Spleen (tissue), 7 donors: ENCODE results near the gene CLEC18B.

Experiments used
- CTCF ChIP-seq, 11 experiments: fragments of 200-600 bp in 7 of 11; fragments of 450-650 bp in 4 of 11; sonication (generic) in 4 of 11; IDR thresholded peaks in 8 of 11; conservative IDR thresholded peaks in 3 of 11; 1 replicate in 7 of 11; 2 replicates in 4 of 11; pipeline versions ENCODE4 v1.4.0 to v1.8.0; 2016 to 2021; ENCODE audit warnings: antibody characterized with exemption in 11 of 11, inconsistent platforms in 4 of 11, mild to moderate bottlenecking in 1 of 11
- POLR2A ChIP-seq, 3 donors: fragments of 450-650 bp; IDR thresholded peaks; one replicate each; pipeline ENCODE4 v1.5.1; 2017; ENCODE audit warnings: antibody characterized with exemption in 3 of 3, mild to moderate bottlenecking in 1 of 3
- POLR2AphosphoS5 ChIP-seq, 3 donors: sonication (generic); formaldehyde crosslinking; IDR thresholded peaks; one replicate each; pipeline ENCODE4 v1.5.1; 2017; ENCODE audit warnings: antibody characterized with exemption in 3 of 3
- donor health status: DM: no; HTN: no; CAD: no; lungs with moderate emphysema.
- donor health status: DM: no; HTN: no; CAD: no.
- donor health status: DM: no; HTN: no; CAD: no.

DNA sequence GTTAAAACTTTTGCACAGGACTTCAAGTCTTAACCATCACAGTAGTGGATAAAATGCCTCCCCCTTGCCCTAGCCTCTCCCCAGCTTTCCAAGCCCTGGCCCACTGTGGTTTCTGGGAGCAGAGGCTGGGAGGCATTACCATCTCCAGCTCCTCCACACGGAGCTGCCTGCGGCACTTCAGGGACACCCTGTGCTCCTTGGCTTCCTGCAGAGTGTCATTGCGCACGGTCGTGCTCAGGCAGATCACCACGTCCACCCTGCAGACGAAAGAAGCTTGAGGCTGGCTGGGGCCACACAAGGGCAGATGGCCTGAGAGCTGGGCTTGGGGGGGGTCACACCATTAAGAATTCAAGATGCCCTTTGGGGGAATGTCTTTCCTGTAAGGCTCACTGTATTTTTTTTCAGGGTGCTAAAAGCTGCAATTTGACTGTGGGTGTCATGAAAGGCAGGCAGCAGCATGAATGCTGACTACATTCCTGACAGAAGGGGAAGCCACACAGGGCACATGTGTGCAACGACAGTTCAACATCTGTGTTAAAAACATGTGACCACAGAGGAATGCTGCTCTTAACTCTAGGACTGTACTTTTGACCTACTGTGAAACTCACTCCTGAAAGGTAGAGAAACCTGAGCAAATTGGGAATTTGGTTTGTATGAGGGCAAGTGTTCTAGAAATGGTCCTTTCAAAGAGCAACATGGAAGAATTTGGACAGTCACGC is 47.7 kb upstream of the CLEC18B start:
- TF ChIP-seq CTCF (IDR thresholded peaks at IDR 0.05 in 8 of 11, conservative IDR thresholded peaks at IDR 0.05 in 3 of 11) = no peak
- TF ChIP-seq POLR2A (IDR thresholded peaks at IDR 0.05) = no peak
- TF ChIP-seq POLR2AphosphoS5 (IDR thresholded peaks at IDR 0.05) = peak in 1 of 3 donors; percentile 50
